C4-2B (cell line): ENCODE measurements around the gene MOXD1.

Source experiments
- H3K27ac ChIP-seq: fragments of 450-650 bp; 2 replicates; pipeline ENCODE4 v1.5.1; 2017
- CTCF ChIP-seq: fragments of 450-650 bp; conservative IDR thresholded peaks from 2 replicates; pipeline ENCODE4 v1.5.1; 2017; ENCODE audit warnings: mild to moderate bottlenecking
- ZFX ChIP-seq: fragments of 450-650 bp; IDR thresholded peaks from 2 replicates; pipeline ENCODE4 v1.6.1; 2017

Gene MOXD1

GRCh38 chr6:132348231-132348630 lies 53.0 kb downstream of the MOXD1 start:
- TF ChIP-seq CTCF (no peak), ZFX (no peak)
- no peak overlapping the region for H3K27ac ChIP-seq

DNA sequence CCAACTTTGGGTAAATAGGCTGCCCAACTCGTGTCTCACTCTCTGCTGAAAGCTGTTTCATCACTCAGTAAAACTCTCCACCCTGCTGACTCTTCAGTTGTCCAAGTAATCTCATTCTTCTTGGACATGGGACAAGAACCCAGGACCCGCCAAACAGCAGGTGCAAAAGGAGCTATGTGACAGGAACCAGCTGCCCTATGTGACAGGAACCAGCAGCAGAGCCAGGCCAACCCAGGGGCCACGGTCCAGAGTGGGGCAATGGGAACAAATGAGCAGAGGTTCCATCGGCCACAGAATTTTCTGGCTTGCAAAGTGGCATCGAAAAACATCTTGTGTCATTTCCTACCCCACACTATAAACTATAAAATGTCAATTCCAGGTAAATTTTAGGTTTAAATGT lies 56.5 kb downstream of the MOXD1 start:
- TF ChIP-seq ZFX (no peak), CTCF (no peak)
- H3K27ac ChIP-seq, result no peak overlapping the region

- no peak for TF ChIP-seq ZFX
- TF ChIP-seq CTCF, result no peak
- H3K27ac ChIP-seq, result no peak overlapping the region
These were observed 59.6 kb downstream of the MOXD1 start for GRCh38 chr6:132341646-132342045.

- TF ChIP-seq ZFX, result no peak
- no peak for TF ChIP-seq CTCF
These were observed 66.8 kb downstream of the MOXD1 start for GRCh38 chr6:132334521-132334885.

GRCh38 chr6:132333639-132334520 lies 67.4 kb downstream of the MOXD1 start:
- H3K27ac ChIP-seq, result no peak overlapping the region
- no peak for TF ChIP-seq CTCF
- no peak for TF ChIP-seq ZFX

More at GRCh38 chr6:132334521-132334885, 66.8 kb downstream of the MOXD1 start:
- H3K27ac ChIP-seq, result no peak overlapping the region

DNA sequence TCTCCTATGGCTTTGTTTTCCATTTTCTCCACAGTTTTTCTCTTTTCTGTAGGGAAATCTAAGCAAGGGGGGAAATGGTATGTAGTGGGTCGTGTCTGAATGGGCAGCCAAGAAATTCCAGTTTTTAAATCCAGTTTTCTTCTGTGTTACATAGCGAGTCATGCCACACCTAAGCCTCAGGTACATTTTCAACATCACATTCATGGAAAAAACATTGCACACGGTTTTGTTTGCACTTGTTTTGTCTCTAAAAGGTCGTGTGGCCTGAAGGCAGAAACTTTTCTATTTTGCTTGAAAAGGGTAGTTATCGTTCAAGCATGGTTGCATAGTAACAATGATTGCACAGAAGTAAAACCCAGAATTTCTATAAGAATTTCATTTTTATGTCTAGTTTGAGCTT lies 70.5 kb downstream of the MOXD1 start:
- TF ChIP-seq CTCF, result no peak
- no peak for TF ChIP-seq ZFX
- no peak overlapping the region for H3K27ac ChIP-seq

DNA sequence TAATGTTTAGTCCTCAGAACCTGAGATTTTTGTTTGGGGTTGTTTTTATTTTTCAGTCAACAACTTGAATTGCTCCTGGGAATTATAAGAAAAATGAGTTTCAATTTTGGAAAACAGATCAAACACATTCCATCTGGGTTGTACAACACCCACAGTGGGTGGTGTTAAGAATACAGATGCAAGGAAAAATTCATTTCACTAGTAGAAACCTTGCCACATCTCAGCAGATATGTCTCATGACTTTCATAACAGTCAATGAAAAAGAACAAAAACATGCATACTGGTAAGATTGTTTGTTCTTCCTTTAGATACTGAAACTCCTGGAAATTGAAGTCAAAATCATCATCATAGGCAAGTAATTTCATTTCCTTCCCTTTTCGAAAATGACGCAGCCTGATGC lies 78.9 kb downstream of the MOXD1 start:
- H3K27ac ChIP-seq, result no peak overlapping the region
- TF ChIP-seq ZFX (no peak), CTCF (no peak)
